ENCODE results near the gene NCAPH2. TPM values are rescaled to one million over a fixed set of nuclear protein-coding genes. Genes with fewer than 3 reads are reported as not detected.

The NCAPH2 gene
- total and polyA plus RNA-seq, 2 of the 8 experiments (the other 6 are each of a cell fraction or from before 2014, with no cell fraction given) = 62.2 to 81.6 TPM

DNA sequence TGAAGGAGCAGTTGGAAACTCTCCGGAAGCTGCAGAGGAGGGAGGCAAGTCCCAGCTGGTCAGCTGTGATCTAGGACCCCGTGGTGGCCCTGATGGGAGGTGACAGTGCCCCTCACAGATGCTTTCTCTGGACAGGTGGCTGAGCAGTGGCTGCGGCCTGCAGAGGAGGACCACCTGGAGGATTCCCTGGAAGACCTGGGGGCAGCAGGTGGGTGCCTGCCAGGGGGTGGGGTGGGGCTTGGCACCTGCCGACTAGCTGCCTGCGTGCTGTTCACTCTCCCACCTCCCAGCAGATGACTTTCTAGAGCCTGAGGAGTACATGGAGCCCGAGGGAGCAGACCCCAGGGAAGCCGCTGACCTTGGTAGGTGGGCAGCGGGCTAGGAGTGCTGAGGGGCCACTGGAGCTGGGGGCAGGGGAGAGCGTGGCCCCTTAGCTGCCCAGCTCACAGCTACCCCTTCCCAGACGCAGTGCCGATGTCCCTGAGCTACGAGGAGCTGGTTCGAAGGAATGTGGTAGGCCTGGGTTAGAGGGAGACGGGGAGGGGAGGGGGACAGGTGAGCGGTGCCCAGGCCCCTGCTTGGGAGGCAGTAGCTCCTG is 14.3 kb downstream of the NCAPH2 start:
- Histone ChIP-seq H3K23me2 (ENCODE audit: low read depth, low read length) (peaks cover 17% of the 10 kb centered on the region; the same call in 1 of the 2 replicates), H3K9me3 (ENCODE audit: insufficient read depth in 2 of 2, low read depth in 1 of 2, low read length in 1 of 2) (no peaks in the 10 kb centered on the region), H3K9ac (replicated peaks in 1 of 4; ENCODE audit: extremely low read depth in 1 of 4, low read depth in 3 of 4, low read length in 3 of 4) (no peak overlapping the region), H3K27me3 (replicated peaks in 1 of 4; ENCODE audit: control insufficient read depth in 3 of 4, extremely low read depth in 1 of 4, insufficient read depth in 3 of 4, low read length in 3 of 4) (peaks cover 0 to 7% (median 3%) of the 10 kb centered on the region in 4 experiments; a peak in 4 of 7 replicates), H3K18ac (ENCODE audit: extremely low read depth, low read length) (no peak overlapping the region), H3K4me3 (ENCODE audit: extremely low read depth in 1 of 4, insufficient read depth in 2 of 4, low read depth in 3 of 4, low read length in 4 of 4) (no peak overlapping the region), H2BK20ac (ENCODE audit: low read length) (no peak overlapping the region), H3K79me1 (ENCODE audit: low read depth, low read length) (no peaks in the 10 kb centered on the region), H4K5ac (ENCODE audit: insufficient read length, low read depth, low read length) (no peak overlapping the region), H3K79me2 (ENCODE audit: control insufficient read depth in 1 of 2, insufficient read depth in 2 of 2, low read length in 2 of 2) (no peaks in the 10 kb centered on the region), H4K8ac (ENCODE audit: extremely low read depth, insufficient read depth, low read length) (no peak overlapping the region), H4K91ac (replicated peaks; ENCODE audit: insufficient read length, low read length) (no peak overlapping the region), H3K4ac (replicated peaks; ENCODE audit: insufficient read length, low read depth, low read length) (no peak overlapping the region), H3K27ac (ENCODE audit: low read depth, low read length) (no peak overlapping the region), H3K4me1 (replicated peaks in 1 of 4; ENCODE audit: control insufficient read depth in 3 of 4, insufficient read depth in 4 of 4, low read length in 3 of 4) (peaks cover 0 to 9% (median 5%) of the 10 kb centered on the region in 4 experiments; a peak in 5 of 7 replicates), H2BK120ac (replicated peaks; ENCODE audit: low read depth, low read length) (no peak overlapping the region), H3K56ac (replicated peaks; ENCODE audit: insufficient read length, low read depth, low read length) (no peak overlapping the region), H3K14ac (ENCODE audit: insufficient read length) (no peak overlapping the region), H2AK5ac (ENCODE audit: low read depth, low read length) (no peak overlapping the region), H3K4me2 (ENCODE audit: insufficient read depth in 1 of 2, low read depth in 2 of 2, low read length in 2 of 2) (no peak overlapping the region), H3K23ac (ENCODE audit: insufficient read length) (no peak overlapping the region), H2BK15ac (ENCODE audit: low read length) (no peak overlapping the region), H2BK5ac (ENCODE audit: low read depth, low read length) (no peak overlapping the region), H4K20me1 (replicated peaks in 1 of 2; ENCODE audit: control insufficient read depth in 1 of 2, insufficient read depth in 2 of 2, low read length in 2 of 2) (peaks cover 4 to 18% of the 10 kb centered on the region in 2 experiments), H3K36me3 (ENCODE audit: control insufficient read depth in 2 of 4, insufficient read depth in 4 of 4, low read length in 3 of 4) (peaks cover 4 to 25% (median 19%) of the 10 kb centered on the region in 4 experiments; a peak in 7 of 8 replicates), H2BK12ac (ENCODE audit: low read depth, low read length) (no peak overlapping the region), H2AFZ (ENCODE audit: low read length) (no peak overlapping the region)
- FAIRE-seq = no peak
- ChIA-PET POLR2A (ENCODE audit: partially characterized antibody) (interaction anchor here (1.0 to 1.7 kb wide), 2 partner anchors 14 to 56 kb away, joined by 3 to 9 read pairs; partner anchors contain the start of genes LMF2 and NCAPH2), CTCF (ENCODE audit: partially characterized antibody) (interaction anchor here (0.6 to 1.5 kb wide), 7 partner anchors 13 to 798 kb away, joined by 3 to 4 read pairs (median 3); no protein-coding TSS in a partner anchor)
- TF ChIP-seq EGR1 (IDR thresholded peaks at IDR 0.05; ENCODE audit: borderline replicate concordance, low read depth, low read length) (no peak), CREB1 (IDR thresholded peaks at IDR 0.05) (no peak), RXRA (IDR thresholded peaks at IDR 0.05; ENCODE audit: insufficient read depth, low read depth, low read length) (no peak), SUZ12 (IDR thresholded peaks at IDR 0.05; ENCODE audit: low read length) (no peak)
- 87% methylated on average over 11 of the region's 15 CpGs; no CpG with 5 or more reads in 1 of the 2 experiments for WGBS, 2 experiments (ENCODE audit: extremely low coverage in 1 of 2, insufficient coverage in 1 of 2, insufficient read length in 1 of 2, insufficient replicate concordance in 2 of 2, low coverage in 1 of 2, low lambda C conversion rate in 2 of 2, missing lambda C conversion rate in 1 of 2)
- no peak for DNase-seq (ENCODE audit: low read depth in 1 of 2, low spot score in 2 of 2)

Data from H1 (cell line).